ENCODE measurements around the gene TBC1D22A. TPM values are rescaled to one million over a fixed set of nuclear protein-coding genes. Genes with fewer than 3 reads are reported as not detected.

The TBC1D22A gene
- total RNA-seq, 6 experiments from 2014 or later: 10.9 to 18.1 (median 14.0) TPM

DNA sequence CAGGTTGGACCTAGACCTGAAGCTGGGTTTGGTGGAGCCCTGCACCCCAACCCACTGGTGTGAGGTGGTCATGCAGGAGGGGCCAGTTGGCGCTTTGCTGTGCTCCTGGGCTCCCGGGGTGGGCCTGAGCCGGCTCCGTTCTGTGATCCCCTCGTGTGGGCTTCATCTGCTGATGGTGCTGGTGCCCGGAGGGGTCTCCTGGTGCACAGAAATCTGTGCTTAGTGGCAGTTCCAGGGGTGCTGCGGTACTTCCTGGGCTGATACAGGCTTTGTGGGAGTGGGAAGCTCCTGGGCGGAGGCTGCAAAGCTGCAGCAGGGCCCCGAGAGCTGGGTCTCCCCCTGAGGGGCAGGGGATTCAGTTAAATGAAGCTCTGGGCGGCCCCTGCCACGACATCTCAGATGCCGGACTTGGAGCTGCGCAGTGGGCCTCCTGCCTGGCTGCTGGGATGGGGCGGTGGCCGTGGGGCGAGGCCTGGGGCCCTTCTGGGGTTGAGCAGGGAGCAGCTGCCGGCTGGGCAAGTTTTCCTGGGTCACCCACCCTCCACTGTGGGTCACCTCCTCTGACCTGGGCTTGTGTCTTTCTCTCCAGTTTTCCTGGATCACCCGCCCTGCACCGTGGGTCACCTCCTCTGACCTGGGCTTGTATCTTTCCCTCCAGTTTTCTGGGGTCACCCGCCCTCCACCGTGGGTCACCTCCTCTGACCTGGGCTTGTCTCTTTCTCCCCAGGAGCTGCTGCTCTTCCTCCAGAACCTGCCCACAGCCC lies 410.5 kb downstream of the TBC1D22A start:
- no peak for ATAC-seq
- intact Hi-C loops (cut with DNase I): no loop called here

DNA sequence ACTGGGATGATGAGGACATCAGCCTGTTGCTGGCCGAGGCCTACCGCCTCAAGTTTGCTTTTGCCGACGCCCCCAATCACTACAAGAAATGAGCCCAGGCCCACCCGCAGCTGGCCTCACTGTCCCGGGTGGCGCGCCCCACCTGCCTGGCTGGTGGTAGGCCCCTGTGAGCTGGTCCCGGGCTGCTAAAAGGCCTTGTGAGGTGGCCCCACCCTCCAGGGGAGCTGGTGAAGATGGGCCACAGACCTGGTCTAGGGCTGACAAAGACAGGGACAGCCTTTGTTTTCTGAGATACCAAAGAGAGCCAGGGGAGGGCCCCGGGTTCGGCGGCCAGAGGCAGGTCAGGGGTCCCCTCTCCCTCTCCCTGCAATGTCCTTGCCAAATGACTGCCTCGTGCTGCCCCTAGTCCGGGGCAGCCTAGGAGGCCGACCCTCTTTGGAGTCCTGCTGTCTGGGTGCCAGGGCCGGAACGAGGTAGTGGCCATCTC lies 411.1 kb downstream of the TBC1D22A start:
- no peak for ATAC-seq
- no peaks in the 10 kb centered on the region for H3K4me1 ChIP-seq
- intact Hi-C loops (cut with DNase I): no loop called here
- TF ChIP-seq POLR2A (IDR thresholded peaks at IDR 0.05): no peak
- TF ChIP-seq, protein P1, sequence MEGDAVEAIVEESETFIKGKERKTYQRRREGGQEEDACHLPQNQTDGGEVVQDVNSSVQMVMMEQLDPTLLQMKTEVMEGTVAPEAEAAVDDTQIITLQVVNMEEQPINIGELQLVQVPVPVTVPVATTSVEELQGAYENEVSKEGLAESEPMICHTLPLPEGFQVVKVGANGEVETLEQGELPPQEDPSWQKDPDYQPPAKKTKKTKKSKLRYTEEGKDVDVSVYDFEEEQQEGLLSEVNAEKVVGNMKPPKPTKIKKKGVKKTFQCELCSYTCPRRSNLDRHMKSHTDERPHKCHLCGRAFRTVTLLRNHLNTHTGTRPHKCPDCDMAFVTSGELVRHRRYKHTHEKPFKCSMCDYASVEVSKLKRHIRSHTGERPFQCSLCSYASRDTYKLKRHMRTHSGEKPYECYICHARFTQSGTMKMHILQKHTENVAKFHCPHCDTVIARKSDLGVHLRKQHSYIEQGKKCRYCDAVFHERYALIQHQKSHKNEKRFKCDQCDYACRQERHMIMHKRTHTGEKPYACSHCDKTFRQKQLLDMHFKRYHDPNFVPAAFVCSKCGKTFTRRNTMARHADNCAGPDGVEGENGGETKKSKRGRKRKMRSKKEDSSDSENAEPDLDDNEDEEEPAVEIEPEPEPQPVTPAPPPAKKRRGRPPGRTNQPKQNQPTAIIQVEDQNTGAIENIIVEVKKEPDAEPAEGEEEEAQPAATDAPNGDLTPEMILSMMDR (IDR thresholded peaks at IDR 0.05): no peak
- WGBS (ENCODE audit: insufficient coverage, low coverage, low lambda C conversion rate, missing lambda C conversion rate): 80% methylated on average over 1 of the region's 17 CpGs
- no peaks in the 10 kb centered on the region for H3K27me3 ChIP-seq
- H3K27ac ChIP-seq: no peak overlapping the region
- no peaks in the 10 kb centered on the region for H3K36me3 ChIP-seq
- H3K4me3 ChIP-seq: no peak overlapping the region
- H3K9me3 ChIP-seq: no peaks in the 10 kb centered on the region
- peak; percentile 16 to 39 (median 31) for DNase-seq

More for the DNA sequence above, 410.5 kb downstream of the TBC1D22A start:
- H3K4me1 ChIP-seq: no peaks in the 10 kb centered on the region
- no peaks in the 10 kb centered on the region for H3K36me3 ChIP-seq
- peak; percentile 14 to 30 (median 30) for DNase-seq
- 81% methylated on average over 4 of the region's 21 CpGs for WGBS (ENCODE audit: insufficient coverage, low coverage, low lambda C conversion rate, missing lambda C conversion rate)
- H3K4me3 ChIP-seq: no peak overlapping the region
- no peaks in the 10 kb centered on the region for H3K27me3 ChIP-seq
- H3K9me3 ChIP-seq: no peaks in the 10 kb centered on the region
- TF ChIP-seq, protein P1 (IDR thresholded peaks at IDR 0.05): no peak
- no peak overlapping the region for H3K27ac ChIP-seq

DNA sequence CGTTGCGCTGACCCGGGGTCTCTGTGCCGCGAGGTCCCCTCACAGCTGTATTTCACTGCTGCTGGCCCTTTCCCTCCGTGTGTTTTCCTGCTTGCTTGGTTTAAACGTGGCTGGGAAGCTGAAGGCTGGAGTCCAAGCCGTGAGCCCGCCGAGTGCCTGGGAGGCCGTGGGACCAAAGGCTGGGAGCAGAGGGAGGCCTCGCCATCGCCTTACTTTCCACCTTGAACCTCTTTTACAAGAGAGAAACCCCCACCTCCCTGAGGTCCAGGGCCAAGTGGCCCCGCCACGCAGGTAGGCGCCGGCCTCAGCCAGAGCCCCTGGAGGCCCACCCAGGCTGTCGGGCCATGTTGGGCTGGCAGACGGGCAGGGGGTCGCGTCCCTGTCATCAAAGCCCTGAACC lies 411.6 kb downstream of the TBC1D22A start:
- no peaks in the 10 kb centered on the region for H3K4me1 ChIP-seq
- H3K9me3 ChIP-seq: no peaks in the 10 kb centered on the region
- DNase-seq: peak; percentile 9 to 45 (median 34)
- H3K4me3 ChIP-seq: no peak overlapping the region
- intact Hi-C loops (cut with DNase I): no loop called here
- H3K36me3 ChIP-seq: no peaks in the 10 kb centered on the region
- ATAC-seq: no peak
- no peak for TF ChIP-seq POLR2A (IDR thresholded peaks at IDR 0.05)
- TF ChIP-seq, protein P1 (IDR thresholded peaks at IDR 0.05): no peak
- H3K27ac ChIP-seq: no peak overlapping the region
- WGBS (ENCODE audit: insufficient coverage, low coverage, low lambda C conversion rate, missing lambda C conversion rate): 90% methylated on average over 8 of the region's 21 CpGs
- no peaks in the 10 kb centered on the region for H3K27me3 ChIP-seq

GRCh38 chr22:47174671-47175112 lies 412.2 kb downstream of the TBC1D22A start:
- no peak overlapping the region for H3K27ac ChIP-seq
- no peaks in the 10 kb centered on the region for H3K9me3 ChIP-seq
- ATAC-seq (peak; percentile 6 to 40 (median 20)), DNase-seq (peak in 2 of 3 donors; percentile 21 to 42)
- intact Hi-C loops (cut with DNase I): no loop called here
- H3K4me1 ChIP-seq: no peaks in the 10 kb centered on the region
- no peak for TF ChIP-seq POLR2A (IDR thresholded peaks at IDR 0.05)
- TF ChIP-seq, protein P1 (IDR thresholded peaks at IDR 0.05): no peak
- no peaks in the 10 kb centered on the region for H3K27me3 ChIP-seq
- H3K36me3 ChIP-seq: no peaks in the 10 kb centered on the region
- no CpG with 5 or more reads among the region's 14 CpGs for WGBS (ENCODE audit: insufficient coverage, low coverage, low lambda C conversion rate, missing lambda C conversion rate)
- H3K4me3 ChIP-seq: no peak overlapping the region

Measured in right lobe of liver (tissue), 6 donors.